Activated naive CD8-positive, alpha-beta T cell treated with anti-CD3 and anti-CD28 coated beads, Interleukin-2, amount 50 U/mL, for 16 hours (primary cell): Measurements from ENCODE around the gene TBX10.
"Not testable (repeated sequence)": the region's sequence is repeated elsewhere in the genome, so short reads cannot be mapped to it uniquely, and the experiment has no call there.

Experiments
- DNase-seq: peaks from one replicate; pipeline ENCODE4 v3.0.0-alpha.2; 2020; ENCODE audit warnings: low read depth, low spot score

TBX10 gene

DNA sequence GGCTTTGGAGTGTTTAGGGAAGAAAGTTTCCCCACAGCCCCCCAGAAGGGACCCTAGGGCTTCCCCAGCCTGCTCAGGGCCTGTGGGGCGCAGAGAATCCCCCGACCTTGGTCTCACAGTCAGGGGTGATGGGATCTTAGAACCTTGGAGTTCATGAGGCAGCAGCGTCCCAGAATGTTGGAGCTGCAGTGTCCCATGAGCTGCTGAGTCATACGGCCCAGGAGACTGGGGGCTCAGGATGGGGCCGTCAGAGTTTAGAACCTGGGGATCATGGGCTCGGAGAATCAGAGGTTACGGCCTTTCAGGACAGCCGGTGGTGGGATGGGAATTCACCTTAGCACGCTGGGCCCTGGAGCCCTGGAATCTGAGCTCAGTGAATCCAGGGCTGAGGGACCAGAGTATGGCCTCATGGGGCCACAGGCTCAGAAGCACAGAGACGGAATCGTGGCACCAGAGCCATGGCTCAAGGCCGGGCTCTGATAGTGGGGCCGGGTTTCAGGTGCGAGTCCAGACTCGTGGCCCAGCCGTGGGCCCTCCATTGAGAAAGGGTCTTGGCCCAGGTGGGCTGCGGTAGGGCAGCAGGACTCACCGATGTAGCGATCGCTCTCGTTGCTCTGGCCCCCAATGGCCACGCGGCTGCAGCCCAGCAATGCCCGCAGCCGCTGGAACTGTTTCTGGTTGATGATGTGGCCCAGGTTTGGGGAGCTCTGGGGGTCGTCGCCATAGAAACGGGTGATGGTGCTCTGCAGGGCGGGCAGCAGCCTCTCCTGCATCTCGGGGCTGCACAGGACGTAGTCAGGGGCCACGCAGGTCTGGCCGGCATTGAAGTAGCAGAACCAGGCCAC, 25.4 kb upstream of the TBX10 start:
- no peak for DNase-seq

DNA sequence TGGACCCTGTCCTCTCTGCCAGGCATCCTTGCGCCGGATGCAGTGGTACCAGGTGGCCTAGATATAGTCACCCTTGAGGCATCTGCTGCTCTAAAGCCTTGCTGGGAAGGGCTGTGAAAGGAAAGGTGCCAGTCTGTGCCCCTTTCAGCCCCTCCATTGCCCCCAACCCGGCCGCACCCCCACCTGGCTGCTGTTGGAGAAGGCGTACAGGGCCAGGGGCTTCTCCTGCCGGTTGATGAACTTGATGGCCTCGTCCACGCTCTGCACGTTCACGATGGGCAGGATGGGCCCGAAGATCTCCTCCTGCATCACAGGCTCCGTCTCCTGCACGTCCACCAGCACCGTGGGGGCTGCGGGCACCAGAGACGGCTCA, 24.6 kb upstream of the TBX10 start:
- no peak for DNase-seq

DNA sequence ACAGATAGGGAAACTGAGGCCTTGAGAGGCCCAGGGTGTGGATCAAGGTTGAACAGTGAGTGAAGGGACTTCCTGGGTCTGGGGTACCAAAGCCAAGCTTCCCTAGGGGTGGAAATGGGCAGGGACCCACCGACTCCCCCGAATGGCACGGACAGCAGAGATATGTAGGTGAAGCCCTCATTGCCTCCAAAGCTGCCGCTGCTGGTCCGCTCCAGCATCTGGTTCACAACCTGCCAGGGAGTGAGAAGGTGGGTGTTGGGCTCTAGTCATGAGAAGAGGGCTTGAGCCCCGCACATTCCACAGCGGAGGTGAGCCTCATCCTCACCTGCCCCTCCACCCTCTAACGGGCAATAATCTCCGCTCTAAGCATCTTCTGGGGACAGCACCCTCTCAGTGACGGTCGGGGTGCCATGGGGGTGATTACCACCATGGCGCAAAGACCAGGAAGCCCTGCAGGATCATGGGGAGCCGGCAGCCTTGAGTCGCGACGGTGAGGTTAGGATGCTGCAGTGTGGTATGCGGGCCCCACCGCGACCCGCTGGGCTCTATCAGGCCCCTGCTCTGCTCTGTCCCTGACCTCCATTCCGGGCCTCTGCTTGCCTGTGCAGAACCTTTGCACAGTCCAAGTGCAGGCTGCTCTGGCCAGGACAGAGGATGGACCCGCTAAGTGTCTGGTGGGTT, 24.1 kb upstream of the TBX10 start:
- no peak for DNase-seq

DNA sequence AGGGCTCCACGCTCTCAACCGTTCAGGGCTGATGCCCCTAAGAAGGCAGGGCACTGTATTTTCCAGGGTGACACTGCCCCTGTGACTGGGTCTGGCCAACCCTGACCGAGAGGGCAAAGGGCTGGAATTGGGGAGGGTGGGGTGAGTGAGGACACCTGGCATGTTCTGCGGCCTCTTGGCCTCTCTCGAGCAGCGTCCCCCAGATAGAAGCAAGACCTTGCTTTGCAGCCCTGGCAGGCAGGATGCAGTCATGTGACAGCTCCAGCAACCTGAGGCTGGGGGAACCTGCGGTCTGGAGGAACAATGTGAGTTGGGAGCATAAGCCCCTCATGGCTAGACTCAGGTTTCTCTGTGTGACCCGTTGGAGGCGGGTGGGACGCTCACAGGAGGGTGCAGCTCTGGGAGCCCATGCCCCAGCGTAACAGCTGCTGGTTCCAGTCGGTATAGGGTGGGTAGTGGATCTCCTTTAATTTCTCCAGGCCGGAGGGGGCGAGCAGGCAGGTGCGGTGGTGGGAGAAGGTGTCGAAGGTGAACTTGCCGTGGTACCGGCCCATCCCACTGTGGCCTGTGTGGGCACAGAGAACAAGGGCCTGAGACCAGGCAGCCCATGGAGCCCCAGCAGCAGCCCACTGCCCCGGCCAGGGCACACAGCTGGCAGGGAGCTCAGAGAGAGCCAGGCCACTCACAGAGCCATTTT, 23.4 kb upstream of the TBX10 start:
- DNase-seq: no peak

DNA sequence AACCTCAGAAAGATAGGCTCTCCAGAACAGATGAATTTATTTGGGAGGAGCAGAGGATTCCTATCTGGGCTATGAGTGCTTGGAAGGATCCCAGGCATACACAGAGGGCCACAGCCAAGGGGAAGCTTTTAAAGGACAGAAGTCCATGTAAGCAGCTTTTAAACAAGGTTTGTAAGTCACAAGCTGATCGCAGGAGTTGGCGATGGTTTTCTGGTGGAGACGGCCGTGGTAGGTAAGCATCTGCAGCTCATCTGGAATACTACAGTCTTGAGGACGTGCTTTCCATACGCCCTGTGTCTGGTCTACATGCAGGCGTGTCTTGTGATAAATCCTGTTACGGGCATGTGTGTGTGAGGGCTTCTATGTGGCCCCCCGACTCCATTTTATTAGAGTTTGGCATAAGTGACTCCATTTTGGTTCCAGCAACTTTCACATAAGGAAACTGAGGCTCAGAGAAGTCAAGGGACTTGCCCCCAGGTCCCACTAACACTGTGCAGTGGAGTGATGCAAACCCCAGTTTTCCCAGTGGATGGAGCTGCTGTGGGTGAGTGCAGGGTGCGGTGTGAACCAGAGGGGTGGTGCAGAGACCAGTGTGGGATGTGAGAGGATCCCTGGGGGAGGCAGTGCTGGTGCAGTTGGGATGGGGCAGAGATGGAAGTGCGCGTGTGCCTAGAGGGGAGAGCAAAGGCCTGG, 22.7 kb upstream of the TBX10 start:
- no peak for DNase-seq

DNA sequence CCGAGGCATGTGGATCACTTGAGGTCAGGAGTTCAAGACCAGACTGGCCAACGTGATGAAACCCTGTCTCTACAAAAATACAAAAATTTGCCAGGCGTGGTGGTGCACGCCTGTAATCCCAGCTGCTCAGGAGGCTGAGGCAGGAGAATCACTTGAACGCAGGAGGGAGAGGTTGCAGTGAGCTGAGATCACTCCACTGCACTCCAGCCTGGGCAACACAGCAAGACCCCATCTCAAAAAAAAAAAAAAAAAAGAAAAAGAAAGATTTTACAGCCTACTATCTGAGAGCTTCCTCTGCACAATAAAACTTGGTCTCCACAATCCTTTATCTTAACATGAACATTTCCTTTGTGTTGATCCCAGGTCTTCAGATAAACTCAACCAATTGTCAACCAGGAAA, 21.2 kb upstream of the TBX10 start:
- DNase-seq: not testable (repeated sequence)

DNA sequence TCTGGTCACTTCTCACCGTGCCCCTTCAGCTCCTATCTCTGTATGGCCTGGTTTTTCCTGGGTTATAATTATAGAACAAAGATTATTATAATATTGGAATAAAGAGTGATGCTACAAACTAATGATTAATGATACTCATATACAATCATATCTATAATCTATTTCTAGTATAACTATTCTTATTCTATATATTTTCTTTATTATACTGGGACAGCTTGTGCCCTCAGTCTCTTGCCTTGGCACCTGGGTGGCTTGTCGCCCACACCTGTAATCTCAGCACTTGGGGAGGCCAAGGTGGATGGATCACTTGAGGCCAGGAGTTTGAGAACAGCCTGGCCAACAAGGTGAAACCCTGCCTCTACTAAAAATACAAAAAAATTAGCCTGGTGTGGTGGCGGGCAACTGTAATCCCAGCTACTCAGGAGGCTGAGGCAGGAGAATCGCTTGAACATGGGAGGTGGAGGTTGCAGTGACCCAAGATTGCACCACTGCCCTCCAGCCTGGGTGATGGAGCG, 20.1 kb upstream of the TBX10 start:
- DNase-seq: not testable (repeated sequence)

DNA sequence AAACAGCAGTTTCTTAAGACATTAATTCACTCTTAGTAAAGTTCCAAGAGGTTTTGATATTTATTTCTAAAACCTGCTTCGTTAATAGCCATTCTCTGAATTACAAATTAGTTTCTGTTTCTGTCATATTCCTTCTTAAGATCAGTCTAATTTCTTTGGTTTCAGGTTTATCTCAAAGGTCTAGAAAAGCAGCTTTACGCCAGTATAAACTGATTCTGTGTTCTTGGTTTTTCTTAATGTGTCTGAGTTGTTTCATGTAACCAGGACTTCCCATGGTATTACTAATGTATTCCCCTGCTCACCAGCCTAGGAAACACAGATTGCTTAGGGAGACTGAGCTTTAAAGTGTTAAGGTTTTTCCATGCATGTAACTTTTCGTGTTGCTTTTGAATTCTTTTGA, 17.7 kb upstream of the TBX10 start:
- DNase-seq: no peak

DNA sequence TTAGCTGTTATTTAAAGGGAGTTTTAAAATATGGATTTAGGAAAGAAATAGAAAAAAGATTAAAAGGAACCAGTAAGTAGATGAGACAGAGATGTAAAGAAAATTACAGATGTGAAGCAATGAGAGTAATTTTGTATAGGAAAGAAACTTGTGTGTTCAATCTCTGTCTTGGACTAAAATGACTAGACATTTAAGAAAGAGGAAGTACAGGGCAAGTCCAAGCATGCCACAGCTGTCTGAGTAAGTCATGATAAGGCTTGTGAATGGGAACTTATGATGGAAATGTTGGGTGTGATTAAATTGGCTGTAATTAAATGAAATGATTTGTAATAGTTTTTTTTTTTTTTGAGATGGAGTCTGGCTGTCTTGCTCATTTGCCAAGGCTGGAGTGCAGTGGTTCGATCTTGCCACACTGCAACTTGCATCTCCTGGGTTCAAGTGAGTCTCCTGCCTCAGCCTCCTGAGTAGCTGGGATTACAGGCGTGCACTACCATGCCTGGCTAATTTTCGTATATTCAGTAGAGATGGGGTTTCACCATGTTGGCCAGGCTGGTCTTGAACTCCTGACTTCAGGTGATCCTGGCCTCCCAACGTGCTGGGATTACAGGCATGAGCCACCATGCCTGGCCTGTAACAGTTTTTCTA, 16.8 kb upstream of the TBX10 start:
- DNase-seq: no peak

DNA sequence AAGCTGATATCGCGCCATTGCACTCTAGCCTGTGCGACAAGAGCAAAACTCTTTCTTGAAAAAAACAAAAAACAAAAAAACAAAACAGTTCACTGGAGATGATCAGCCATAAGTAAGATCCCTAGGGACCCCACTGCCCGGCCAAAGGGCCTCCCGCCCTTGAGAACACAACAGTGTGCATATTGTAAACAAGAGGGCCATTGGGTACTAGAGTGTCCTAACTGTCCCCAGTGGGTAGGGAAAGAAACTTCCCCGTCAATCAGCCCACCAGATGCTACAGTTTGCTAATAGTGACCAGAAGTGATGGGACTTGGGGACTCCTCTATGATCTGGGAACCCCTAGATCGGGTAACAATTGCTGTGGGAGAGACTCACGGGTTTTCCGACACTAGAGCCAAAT, 14.7 kb upstream of the TBX10 start:
- no peak for DNase-seq

DNA sequence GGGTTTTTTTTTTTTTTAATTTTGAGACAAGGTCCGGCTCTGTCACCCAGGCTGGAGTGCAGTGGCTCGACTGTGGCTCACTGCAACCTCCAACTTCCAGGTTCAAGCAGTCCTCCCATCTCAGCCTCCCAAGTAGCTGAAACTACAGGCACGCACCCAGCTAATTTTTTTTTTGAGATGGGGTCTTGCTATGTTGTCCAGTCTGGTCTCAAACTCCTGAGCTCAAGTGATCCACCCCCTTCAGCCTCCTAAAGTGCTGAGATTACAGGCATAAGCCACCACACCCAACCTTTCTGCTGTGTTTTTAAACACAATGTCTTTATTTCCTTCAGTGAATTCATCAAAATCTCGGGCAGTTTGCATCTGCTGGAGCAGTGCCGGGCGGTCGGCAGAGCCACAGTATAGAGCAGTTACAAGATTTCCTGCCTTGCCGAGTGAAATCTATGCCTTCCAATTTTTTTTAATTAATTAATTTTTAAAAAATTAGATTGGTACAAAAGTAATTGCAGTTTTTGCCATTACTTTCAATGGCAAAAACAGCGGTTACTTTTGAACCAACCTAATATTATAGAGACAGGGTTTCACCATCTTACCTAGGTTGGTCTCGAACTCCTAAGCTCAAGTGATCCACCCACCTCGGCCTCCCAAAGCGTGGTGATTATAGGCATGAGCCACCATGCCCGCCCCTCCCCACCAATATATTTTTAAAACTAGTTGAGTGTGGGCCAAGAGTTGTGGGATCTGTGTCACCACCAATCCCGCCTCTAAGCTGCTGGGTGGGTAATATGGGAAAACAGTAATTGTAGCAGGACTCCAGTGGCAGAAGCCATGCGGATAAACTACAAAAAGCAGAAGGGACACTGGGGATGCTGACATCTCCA, 13.6 kb upstream of the TBX10 start:
- DNase-seq: no peak

DNA sequence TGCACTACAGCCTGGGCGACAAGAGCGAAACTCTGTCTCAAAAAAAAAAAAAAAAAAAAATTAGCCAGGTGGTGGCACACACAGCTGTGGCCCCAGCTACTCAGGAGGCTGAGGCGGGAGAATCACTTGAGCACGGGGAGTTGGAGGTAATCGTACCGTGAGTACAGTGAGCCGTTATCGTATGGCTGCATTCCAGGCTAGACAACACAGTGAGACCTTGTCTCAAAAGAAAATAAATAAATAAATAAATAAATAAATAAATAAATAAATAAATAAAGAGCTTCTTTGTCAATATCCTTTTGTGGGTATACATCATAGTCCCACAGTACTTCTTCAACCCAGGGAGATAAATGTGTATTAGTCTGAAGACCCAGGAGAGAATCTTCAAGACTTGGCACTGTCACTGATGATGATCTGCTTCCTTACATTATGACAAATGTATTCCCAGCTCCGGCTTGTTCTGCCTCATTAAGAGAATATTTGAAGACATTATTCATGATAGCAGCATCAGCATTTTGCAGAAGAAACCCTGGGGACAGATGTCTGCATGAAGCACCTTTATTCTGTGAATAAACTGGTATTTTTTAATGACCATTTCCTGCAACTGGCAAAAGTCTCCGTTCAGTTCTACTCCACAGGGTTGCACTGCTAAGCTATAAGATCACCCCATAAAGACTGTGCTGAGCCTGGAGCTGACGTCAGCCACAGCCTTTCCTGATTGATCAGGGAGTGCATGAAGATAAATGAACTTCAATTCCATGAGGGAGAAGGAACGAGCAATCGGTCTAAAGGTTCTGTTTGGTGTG, 12.6 kb upstream of the TBX10 start:
- no peak for DNase-seq

DNA sequence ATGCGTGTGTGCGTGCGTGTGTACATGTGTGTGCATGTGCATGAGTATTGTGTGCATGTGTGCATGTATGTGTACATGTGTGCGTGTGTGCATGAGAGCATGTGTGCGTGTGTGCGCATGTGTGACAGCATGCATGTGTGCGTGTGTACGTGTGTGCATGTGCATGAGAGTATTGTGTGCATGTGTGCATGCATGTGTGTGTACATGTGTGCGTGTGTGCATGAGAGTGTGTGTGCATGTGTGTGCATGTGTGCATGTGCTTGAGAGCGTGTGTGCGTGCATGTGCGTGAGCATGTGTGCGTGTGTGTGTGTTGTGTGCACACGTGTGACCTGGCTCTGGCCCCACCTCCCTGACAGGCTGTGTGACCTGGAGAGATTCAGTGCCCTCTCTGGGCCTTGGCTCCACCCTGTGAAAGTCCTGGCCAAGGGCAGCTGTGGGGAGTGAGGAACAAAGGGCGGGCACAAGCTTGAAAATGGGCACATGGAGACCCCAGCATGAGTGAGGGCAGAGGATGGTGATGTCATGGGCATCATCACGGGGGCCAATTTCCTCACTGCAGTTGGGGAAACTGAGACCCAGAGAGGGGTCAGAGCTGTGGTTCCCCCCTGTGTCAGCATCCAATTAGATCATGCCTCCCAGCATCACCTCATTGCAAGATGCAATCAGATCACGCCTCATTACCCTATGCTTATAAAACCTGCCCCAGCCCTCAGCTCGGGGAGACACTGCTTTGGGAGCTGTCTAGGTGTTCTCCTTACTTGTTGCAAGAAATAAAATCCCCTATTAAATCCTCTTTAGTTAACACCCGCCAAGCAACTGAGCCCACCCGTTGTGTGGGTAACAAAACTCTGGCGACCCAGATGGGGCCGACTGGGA, 10.3 kb upstream of the TBX10 start:
- DNase-seq: no peak

DNA sequence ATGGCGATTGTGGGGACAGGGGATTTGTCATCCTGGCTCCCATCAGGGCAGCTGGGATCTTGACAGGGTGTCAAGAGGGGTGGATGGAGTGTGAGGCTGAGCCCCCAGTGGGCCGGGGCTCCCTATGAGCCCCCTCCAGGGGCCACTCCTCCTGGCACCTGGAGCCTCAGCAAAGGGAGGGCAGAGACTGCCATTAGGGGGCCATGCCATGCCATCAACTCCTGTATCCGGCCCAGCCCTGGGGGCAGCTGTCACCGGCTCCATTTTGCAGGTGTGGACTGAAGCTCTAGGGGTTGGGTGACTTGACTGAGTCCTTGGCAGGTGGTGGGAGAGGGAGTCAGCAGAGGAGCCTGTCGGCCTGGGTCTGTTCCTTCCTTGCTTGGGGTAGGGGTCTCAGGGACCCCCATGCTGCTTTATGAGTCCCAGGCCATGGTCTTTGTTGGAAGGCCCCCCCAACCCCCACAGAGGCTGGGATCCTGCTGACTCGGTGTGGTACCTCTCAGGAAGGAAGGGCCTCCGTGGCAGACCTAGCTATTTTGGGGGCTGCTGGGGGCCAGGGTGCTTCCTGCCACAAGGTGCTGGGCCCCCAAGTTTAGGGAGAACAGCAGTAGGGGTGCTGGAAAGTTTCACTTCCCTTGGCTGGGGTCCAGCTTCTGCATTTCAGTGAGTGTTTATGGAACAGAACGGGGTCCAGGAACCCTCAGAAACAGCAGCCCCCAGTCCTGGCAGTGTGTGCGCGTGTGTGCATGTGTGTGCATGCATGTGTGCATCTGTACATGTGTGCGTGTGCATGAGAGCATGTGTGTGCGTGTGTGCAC, 9.4 kb upstream of the TBX10 start:
- DNase-seq: no peak

DNA sequence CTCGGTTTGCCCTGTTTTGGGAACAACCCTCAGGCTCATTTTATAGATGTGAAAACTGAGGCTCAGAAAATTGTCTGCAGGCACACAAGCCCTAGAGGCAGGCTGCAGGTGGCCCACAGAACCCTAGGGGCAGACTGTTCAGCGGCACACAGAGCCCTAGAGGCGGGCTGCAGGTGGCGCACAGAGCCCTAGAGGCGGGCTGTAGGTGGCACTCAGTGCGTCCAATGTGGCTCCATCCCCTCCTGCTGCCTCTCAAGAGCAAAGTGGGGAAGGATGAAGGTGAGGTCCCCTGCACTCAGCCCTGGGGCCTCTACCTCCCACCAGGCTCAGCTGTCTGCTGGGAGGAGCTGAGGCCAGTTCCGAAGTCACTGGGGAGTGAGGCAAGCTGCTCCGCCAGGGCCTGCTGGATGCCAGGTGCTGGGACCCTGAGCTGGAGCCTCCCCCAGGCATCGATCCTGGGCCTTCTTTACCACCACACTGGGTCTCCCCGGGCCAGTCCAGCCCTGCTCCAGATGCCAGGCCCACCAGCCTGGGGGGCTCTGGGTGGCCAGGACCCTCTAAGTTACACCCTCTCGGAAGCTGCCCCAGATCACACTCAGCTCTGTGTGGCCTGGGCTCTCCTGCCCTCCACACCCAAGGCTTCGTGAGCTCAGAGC, 8.7 kb upstream of the TBX10 start:
- no peak for DNase-seq

DNA sequence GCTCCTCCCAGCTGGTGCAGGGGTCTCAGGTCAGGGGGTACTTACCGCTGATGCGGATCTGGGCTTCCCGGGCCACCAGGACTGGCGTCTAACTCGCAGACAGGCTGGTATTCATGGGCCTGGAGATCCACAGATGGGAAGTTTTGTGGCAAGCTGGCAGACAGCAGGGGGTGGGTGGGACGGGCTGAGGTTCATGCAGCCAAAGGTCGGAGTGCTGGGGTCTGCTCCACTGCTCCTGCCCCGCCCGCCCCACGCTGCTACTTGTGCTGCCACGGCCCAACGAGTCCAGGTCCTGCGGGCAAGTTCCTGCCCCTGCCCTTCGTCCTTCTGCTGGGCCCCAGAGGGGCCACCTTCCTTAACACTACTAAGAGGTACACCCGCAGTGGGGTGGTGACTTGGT, 7.9 kb upstream of the TBX10 start:
- DNase-seq: no peak
